GM19043 (cell line): ENCODE data around the gene HOXD12.

ENCODE experiments used
- ATAC-seq: cut with Tn5 transposase; IDR thresholded peaks from one replicate; pipeline ENCODE4 v1.9.1; 2021; ENCODE audit warnings: low read depth; ENCODE audit not compliant: unreplicated experiment

Gene HOXD12

DNA sequence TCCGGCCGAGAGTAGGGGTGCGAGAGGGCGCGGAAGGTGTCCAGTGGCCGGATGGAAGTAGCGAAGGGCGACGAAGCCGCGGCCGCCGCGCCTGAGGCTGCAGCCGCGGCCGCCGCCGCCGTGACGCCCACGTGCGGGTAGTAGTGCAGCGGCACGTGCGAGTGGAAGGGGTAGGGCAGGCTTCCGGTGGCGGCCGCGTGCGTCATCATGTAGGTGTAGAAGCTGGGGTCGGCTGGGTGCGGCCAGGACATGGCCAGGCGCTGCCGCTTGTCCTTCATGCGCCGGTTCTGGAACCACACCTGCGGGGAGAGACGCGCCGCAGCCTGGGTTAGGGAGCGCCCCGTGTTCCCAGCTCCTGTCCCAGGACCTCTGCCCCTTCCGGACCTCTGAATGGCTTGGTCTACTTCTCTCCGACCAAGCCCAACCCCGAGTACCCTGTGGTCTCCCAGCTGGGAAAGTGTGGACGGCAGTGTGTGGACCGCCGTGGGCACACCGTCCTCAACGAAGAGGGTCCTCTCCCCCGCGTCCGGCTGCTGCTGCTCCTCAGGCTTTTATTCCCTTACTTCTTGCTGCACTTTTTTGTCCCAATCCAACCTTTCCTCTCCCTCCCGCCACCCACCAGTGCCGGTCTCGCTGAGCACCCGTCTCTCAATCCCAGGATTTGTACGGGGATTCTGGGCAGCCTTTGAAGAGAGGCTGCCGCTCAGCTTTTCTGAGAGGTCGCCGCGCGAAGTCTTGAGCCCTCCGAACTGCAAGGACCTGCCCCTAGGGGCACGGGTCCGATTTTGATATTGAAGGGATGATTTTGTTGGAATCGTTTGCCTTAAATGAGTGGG lies 18.8 kb upstream of the HOXD12 start:
- ATAC-seq, result no peak

DNA sequence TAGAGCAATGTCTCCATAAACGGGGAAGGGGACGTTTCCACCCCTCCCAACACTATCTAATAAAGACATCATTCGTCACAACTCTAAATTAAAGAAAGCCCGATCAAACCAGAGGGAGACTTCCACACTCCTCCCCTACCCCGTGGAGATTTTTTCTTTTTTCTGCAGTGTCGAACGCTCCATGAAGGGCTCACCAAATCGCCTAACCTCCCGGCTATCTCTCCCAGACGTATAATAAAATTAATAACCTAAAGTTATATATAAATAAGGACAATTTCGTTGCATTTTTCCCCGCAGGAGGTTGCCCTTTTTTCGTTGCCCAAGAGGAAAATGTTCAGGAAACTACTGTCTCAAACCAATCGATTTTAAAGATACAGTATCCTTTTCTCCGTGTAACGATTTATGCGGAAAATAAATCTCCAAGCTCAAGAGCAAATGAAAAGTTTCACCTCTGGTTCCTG lies 18.2 kb upstream of the HOXD12 start:
- ATAC-seq, result no peak

DNA sequence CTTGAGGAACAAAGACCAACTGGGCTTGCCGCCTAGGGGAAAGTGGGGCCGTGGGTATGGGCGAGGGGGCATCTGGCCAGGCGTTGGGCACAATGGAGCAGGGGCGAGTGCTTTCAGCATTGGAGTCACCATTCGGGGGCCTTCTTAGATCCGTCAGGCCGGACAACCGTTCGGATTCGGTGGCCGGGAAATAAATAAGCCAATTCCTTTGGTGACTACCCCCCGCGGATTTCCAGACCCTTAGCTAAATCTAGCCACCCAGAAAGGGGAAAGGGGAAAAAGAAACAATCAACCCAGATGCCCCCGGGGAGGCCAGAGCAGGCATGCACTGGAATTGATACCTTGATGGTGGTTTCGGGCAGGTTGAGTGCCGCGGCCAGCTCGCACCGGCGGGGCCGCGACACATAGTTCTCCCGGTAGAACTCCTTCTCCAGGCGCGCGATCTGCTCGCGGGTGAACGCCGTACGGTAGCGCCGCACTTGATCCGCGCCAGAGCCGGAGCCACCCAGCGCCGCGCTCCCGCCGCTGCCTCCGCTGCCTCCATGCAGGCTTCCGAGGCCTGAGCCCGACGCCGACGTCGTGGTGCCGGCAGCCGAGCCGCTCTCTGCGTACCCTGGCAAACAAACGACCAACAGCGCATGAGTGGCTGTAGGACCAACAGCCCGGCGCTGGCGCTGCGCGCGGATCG lies 17.6 kb upstream of the HOXD12 start:
- ATAC-seq, result no peak

DNA sequence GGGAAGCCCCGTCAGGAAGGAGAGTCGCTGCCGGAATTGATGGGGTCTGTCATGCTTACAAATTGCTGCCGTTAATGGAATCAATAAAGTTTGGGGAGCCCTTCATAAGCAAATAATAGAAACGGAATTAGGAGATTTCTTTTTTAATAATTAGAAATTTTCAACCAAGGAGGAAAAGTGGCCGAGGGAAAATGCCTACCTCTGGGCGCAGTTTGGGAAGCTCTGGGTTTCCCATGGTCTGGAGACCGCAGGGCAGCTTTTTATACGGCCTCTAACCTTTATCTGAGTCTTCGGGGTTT lies 17.1 kb upstream of the HOXD12 start:
- ATAC-seq, result no peak

DNA sequence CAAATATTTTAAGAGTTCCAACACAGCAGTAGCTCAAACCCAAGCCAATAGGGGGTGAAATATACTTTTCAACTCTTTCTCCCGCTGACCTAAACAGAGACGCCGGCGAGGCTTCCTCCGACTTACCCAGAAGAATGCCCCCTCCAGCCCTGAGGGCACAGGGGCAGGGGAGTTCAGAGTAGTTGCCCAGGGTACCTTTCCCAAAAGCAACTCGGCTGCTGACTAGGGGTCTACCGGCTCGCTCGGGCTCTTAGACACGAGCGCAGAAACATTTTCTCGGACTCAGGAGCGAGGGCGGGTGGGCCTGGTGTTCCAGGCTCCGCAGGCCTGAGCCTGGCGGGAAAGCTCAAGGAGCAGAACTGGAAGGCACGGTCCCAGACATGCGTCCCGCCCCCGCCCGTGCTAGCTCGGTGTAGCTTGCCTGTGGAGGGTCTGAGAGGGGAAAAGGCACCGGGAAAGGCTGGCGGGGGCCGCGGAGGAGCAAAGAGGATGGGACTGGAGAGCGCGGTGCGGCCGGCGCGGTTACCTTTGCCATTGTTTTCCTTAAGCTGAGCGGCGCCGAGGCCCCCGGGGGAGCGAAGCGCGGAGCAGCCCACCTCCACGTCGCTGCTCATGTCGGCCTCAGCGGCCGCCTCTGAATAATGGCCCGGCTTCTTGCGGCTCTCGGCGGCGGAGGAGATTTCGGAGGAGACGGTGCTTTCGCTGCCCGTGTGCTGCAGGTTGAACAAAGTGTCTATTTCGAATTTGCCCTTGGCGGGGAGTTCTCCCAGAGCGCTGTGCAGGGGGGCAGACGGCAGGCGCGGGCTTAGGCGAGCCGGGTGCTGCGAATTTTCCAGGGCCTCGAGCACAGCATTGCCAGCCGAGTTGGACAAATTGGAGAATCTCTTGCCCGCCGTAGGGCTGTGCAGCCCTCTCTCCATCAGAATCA lies 16.5 kb upstream of the HOXD12 start:
- ATAC-seq, result no peak

- no peak for ATAC-seq
These were observed 15.8 kb upstream of the HOXD12 start, which contains the start of gene EVX2 for GRCh38 chr2:176083796-176084261. Gene EVX2 (minus strand): TSS chr2:176083962. CDS start chr2:176083776, 186 bp downstream.

DNA sequence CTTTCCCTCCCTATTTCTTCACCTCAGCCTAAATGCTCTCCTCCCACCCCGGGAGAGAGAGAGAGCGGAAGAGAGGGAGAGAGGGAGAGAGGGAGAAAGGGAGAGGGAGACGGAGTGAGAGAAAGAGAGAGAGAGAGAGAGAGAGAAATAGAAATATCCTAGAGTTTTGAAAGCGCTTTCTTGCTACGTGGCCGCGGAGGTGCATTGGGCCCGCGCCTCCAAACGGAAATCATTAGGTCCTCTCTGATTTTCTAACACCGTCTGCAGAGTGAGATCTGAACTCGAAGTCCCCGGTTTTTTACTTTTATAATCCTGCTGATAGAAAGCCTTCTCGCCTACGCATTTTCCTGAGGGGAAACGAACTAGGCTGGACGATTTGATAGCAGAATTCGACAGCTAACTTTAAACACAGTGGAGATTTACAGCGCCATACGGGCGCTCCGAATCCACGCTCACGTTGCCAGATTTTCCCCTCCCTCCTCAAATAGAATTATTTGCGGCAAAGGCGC lies 14.9 kb upstream of the HOXD12 start:
- no peak for ATAC-seq

DNA sequence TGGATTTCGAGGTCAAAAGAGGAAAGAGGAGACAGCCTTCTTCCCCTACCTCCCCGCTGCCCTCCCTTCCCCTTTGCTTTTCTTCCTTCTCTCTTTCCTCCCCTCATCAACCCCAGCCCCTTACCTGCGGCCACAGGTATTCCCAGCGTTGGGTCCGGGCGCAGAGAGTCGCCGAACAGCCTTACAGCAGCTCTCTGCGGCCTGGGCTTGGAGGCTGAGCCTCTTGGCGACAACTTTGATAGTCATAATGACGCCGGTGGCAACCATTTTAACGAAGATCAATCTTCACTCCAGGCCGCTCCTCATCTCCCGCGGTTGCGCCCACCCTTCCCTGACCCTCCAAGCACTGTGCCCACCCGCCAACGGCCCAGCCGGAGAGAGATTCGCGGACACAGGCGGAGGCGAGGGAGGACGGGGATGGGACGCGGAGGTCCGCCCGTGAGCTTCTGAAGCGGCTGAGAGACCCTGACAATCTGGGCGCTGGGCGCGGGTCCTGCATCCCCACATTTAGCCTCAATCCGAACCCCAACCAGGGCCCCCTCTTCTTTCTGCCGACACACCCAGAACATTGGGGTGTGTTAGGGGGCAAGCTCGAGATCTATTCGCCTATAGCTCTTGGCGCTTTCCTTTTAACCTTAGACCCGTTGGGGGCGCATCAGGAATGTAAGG lies 14.3 kb upstream of the HOXD12 start:
- ATAC-seq, result no peak

- ATAC-seq, result no peak
These were observed 13.5 kb upstream of the HOXD12 start for GRCh38 chr2:176085861-176086771.

DNA sequence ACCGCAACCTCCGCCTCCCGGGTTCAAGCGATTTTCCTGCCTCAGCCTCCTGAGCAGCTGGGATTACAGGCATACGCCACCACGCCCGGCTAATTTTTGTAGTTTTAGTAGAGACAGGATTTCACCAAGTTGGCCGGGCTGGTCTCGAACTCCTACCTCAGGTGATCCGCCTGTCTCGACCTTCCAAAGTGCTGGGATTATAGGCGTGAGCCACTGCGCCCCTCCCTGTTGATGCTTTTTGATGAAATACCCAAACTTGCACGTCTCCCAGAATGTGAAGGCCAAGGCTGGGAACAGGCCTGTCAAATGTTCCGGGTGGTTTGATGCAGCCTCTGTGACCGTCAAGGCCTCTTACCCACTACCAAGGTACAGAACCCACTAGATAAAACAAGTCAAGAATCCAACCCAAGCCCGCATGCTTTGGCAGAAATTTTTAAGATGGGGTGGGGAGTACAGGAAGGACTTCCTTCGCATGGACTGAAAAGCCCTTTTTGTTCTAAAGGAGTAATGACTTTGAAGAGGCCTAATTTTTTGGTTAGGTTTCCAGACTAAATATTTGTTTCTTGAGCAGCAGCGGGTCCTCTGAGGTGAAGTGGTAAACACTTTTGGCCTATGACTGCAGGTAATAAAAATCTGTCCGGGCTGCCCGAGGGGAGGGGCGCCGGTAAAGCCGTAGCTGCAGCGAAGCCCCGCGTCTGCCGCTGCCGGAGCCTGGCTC lies 12.1 kb upstream of the HOXD12 start:
- no peak for ATAC-seq

GRCh38 chr2:176088048-176088936 lies 11.3 kb upstream of the HOXD12 start:
- ATAC-seq, result no peak

GRCh38 chr2:176088937-176089842 lies 10.4 kb upstream of the HOXD12 start:
- no peak for ATAC-seq

DNA sequence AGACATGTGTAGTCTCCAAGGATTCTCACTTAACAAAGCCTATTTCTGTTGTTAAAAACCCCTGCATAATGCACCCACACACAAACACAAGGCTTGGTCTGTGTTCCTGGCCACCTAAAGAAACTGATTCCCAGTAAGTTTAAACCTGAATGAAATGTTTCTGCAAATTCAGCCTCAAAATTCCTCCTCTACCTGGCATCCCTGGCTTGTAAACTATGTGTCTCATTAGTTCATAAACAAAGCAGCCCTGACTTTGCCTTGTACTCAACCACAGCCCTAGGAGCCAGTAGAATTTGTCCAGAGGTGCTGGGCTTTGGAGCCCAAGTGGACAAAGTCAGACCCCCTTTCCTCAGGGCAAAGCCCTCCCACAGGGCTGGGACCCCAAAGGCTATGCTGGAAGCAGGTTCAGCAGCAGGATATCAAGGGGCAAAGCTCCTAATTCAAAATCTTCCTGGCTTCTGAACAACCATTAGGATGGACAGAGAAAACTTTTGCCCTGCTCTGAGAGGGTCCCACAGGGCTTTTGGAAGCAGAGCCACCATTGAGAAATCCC lies 9.7 kb upstream of the HOXD12 start:
- ATAC-seq, result no peak

GRCh38 chr2:176090862-176091261 lies 8.7 kb upstream of the HOXD12 start:
- no peak for ATAC-seq

GRCh38 chr2:176091329-176092258 lies 8.0 kb upstream of the HOXD12 start:
- ATAC-seq, result no peak
